ENCODE data around the gene ZNF511. TPM values are rescaled to one million over a fixed set of nuclear protein-coding genes. Genes with fewer than 3 reads are reported as not detected.

The ZNF511 gene
- total and polyA plus RNA-seq, 2 experiments from 2014 or later: 12.6 to 59.5 TPM

- Histone ChIP-seq H3K9me2 (ENCODE audit: insufficient read depth) (no peaks in the 10 kb centered on the region), H3K4me1 (ENCODE audit: insufficient read depth) (no peaks in the 10 kb centered on the region; the same call in 1 of the 2 replicates), H2AFZ (no peak overlapping the region), H3F3A (ENCODE audit: insufficient read depth) (no peaks in the 10 kb centered on the region), H3K4me3 (no peak overlapping the region), H3K9ac (no peak overlapping the region), H3K79me2 (ENCODE audit: insufficient read depth) (no peaks in the 10 kb centered on the region), H4K20me1 (ENCODE audit: insufficient read depth) (no peaks in the 10 kb centered on the region), H3K9me3 (ENCODE audit: low read depth) (no peaks in the 10 kb centered on the region), H3K36me3 (ENCODE audit: low read depth) (no peaks in the 10 kb centered on the region), H3K27me3 (replicated peaks; ENCODE audit: insufficient read depth) (no peaks in the 10 kb centered on the region), H3K4me2 (ENCODE audit: unreplicated experiment) (no peak overlapping the region), H3K27ac (no peak overlapping the region)
- WGBS, 2 experiments (ENCODE audit: low coverage in 1 of 2, low lambda C conversion rate in 2 of 2, missing lambda C conversion rate in 2 of 2): 72 to 76% methylated on average over 21 of the region's 21 CpGs
- no peak for DNase-seq
- in situ Hi-C loops (cut with MboI): no loop called here
- TF ChIP-seq EZH2phosphoT487 (IDR thresholded peaks at IDR 0.05; ENCODE audit: insufficient read depth, low read depth) (no peak), EZH2 (IDR thresholded peaks at IDR 0.05; ENCODE audit: insufficient read depth, poor library complexity, severe bottlenecking) (no peak)
Measured at GRCh38 chr10:133266056-133266795, 42.5 kb upstream of the ZNF511 start.

- H2AFZ ChIP-seq: no peak overlapping the region
- H3K9ac ChIP-seq: no peak overlapping the region
- H3K79me2 ChIP-seq (ENCODE audit: insufficient read depth): no peaks in the 10 kb centered on the region
- in situ Hi-C loops (cut with MboI): no loop called here
- H3K9me2 ChIP-seq (ENCODE audit: insufficient read depth): no peaks in the 10 kb centered on the region
- TF ChIP-seq EZH2phosphoT487 (IDR thresholded peaks at IDR 0.05; ENCODE audit: insufficient read depth, low read depth) (no peak), EZH2 (IDR thresholded peaks at IDR 0.05; ENCODE audit: insufficient read depth, poor library complexity, severe bottlenecking) (no peak)
- no peaks in the 10 kb centered on the region for H4K20me1 ChIP-seq (ENCODE audit: insufficient read depth)
- H3K27ac ChIP-seq: no peak overlapping the region
- H3K4me1 ChIP-seq (ENCODE audit: insufficient read depth): no peaks in the 10 kb centered on the region
- no peak overlapping the region for H3K4me2 ChIP-seq (ENCODE audit: unreplicated experiment)
- H3K9me3 ChIP-seq (ENCODE audit: low read depth): no peaks in the 10 kb centered on the region
- DNase-seq: no peak
- WGBS, 2 experiments (ENCODE audit: low coverage in 1 of 2, low lambda C conversion rate in 2 of 2, missing lambda C conversion rate in 2 of 2): 70 to 72% methylated on average over 9 to 14 of the region's 14 CpGs
- H3K36me3 ChIP-seq (ENCODE audit: low read depth): no peaks in the 10 kb centered on the region
- no peaks in the 10 kb centered on the region for H3K27me3 ChIP-seq (replicated peaks; ENCODE audit: insufficient read depth)
- no peak overlapping the region for H3K4me3 ChIP-seq
- H3F3A ChIP-seq (ENCODE audit: insufficient read depth): no peaks in the 10 kb centered on the region
Measured at GRCh38 chr10:133267293-133267692, 41.4 kb upstream of the ZNF511 start.

GRCh38 chr10:133267829-133268228, 40.9 kb upstream of the ZNF511 start:
- Histone ChIP-seq H3F3A (ENCODE audit: insufficient read depth) (no peaks in the 10 kb centered on the region), H3K4me2 (ENCODE audit: unreplicated experiment) (no peak overlapping the region), H3K27ac (no peak overlapping the region), H4K20me1 (ENCODE audit: insufficient read depth) (no peaks in the 10 kb centered on the region), H3K9me2 (ENCODE audit: insufficient read depth) (no peaks in the 10 kb centered on the region), H3K4me1 (ENCODE audit: insufficient read depth) (no peaks in the 10 kb centered on the region), H3K9me3 (ENCODE audit: low read depth) (no peaks in the 10 kb centered on the region), H2AFZ (no peak overlapping the region), H3K36me3 (ENCODE audit: low read depth) (no peaks in the 10 kb centered on the region), H3K4me3 (no peak overlapping the region), H3K27me3 (replicated peaks; ENCODE audit: insufficient read depth) (no peaks in the 10 kb centered on the region), H3K9ac (no peak overlapping the region), H3K79me2 (ENCODE audit: insufficient read depth) (no peaks in the 10 kb centered on the region)
- TF ChIP-seq EZH2 (IDR thresholded peaks at IDR 0.05; ENCODE audit: insufficient read depth, poor library complexity, severe bottlenecking): no peak
- in situ Hi-C loops (cut with MboI): no loop called here
- 95% methylated on average over 18 to 22 of the region's 22 CpGs for WGBS, 2 experiments (ENCODE audit: low coverage in 1 of 2, low lambda C conversion rate in 2 of 2, missing lambda C conversion rate in 2 of 2)
- no peak for DNase-seq

GRCh38 chr10:133268532-133268931, 40.2 kb upstream of the ZNF511 start:
- no peaks in the 10 kb centered on the region for H3K27me3 ChIP-seq (replicated peaks; ENCODE audit: insufficient read depth)
- no peak overlapping the region for H3K27ac ChIP-seq

More at GRCh38 chr10:133268532-133268931, 40.2 kb upstream of the ZNF511 start:
- no peaks in the 10 kb centered on the region for H3K4me1 ChIP-seq (ENCODE audit: insufficient read depth)
- H3K4me2 ChIP-seq (ENCODE audit: unreplicated experiment): no peak overlapping the region
- no peak overlapping the region for H3K9ac ChIP-seq
- H3K4me3 ChIP-seq: no peak overlapping the region
- no peaks in the 10 kb centered on the region for H3K79me2 ChIP-seq (ENCODE audit: insufficient read depth)
- no peak for DNase-seq
- in situ Hi-C loops (cut with MboI): no loop called here
- no peaks in the 10 kb centered on the region for H3K36me3 ChIP-seq (ENCODE audit: low read depth)
- H4K20me1 ChIP-seq (ENCODE audit: insufficient read depth): no peaks in the 10 kb centered on the region
- no peaks in the 10 kb centered on the region for H3F3A ChIP-seq (ENCODE audit: insufficient read depth)
- 80 to 89% methylated on average over 14 to 21 of the region's 22 CpGs for WGBS, 2 experiments (ENCODE audit: low coverage in 1 of 2, low lambda C conversion rate in 2 of 2, missing lambda C conversion rate in 2 of 2)
- H2AFZ ChIP-seq: no peak overlapping the region
- H3K9me3 ChIP-seq (ENCODE audit: low read depth): no peaks in the 10 kb centered on the region
- no peaks in the 10 kb centered on the region for H3K9me2 ChIP-seq (ENCODE audit: insufficient read depth)
- TF ChIP-seq EZH2 (IDR thresholded peaks at IDR 0.05; ENCODE audit: insufficient read depth, poor library complexity, severe bottlenecking) (no peak), EZH2phosphoT487 (IDR thresholded peaks at IDR 0.05; ENCODE audit: insufficient read depth, low read depth) (no peak)

Data from GM23248 (cell line).